Lower lobe of right lung (tissue), 2 donors: Measurements from ENCODE around the gene SLC12A9. TPM values are rescaled to one million over a fixed set of nuclear protein-coding genes. Genes with fewer than 3 reads are reported as not detected.
A peak's percentile ranks its signal among the peaks of the same experiment; 100 is the strongest.

Experiments used
- ATAC-seq, 2 donors: fragments of 200-7000 bp; cut with Tn5 transposase; one replicate each; pipeline ENCODE4 v1.9.1; 2020 to 2022; ENCODE audit warnings: mild to moderate bottlenecking in 2 of 2, moderate library complexity in 2 of 2
- DNase-seq: peaks from one replicate; pipeline ENCODE4 v3.0.0-alpha.2; 2020
- H3K27ac ChIP-seq: fragments of 200-600 bp; one replicate; pipeline ENCODE4 v1.8.0; 2022
- H3K27me3 ChIP-seq: fragments of 200-600 bp; one replicate; pipeline ENCODE4 v1.8.0; 2022; ENCODE audit warnings: low read depth
- H3K36me3 ChIP-seq: fragments of 200-600 bp; one replicate; pipeline ENCODE4 v1.8.0; 2022; ENCODE audit warnings: mild to moderate bottlenecking
- H3K4me1 ChIP-seq: fragments of 200-600 bp; one replicate; pipeline ENCODE4 v1.8.0; 2022
- H3K4me3 ChIP-seq: fragments of 200-600 bp; one replicate; pipeline ENCODE4 v1.8.0; 2022; ENCODE audit warnings: mild to moderate bottlenecking
- H3K9me3 ChIP-seq: fragments of 200-600 bp; one replicate; pipeline ENCODE4 v1.8.0; 2022
- intact Hi-C: fragments of 100-400 bp; cut with DNase I; formaldehyde crosslinking; loops from one replicate; pipeline ENCODE4 v1.11.0; 2022
- total RNA-seq: library from RNA; stranded (reverse); fragmentation: NEBNext Ultra II Directional; extraction: Animal tissue kit (Norgen Biotek cat#: 25700); gene quantifications from one replicate; pipeline ENCODE4 v1.2.1, GENCODE V29; 2021
- TF ChIP-seq, protein P1 (sequence below): fragments of 200-600 bp; IDR thresholded peaks from one replicate; pipeline ENCODE4 v1.8.0; 2022; ENCODE audit warnings: antibody characterized with exemption, mild to moderate bottlenecking
- donor health status: DM: no; HTN: yes; CAD: no; lungs with severe emphysema.

SLC12A9 gene
- total RNA-seq, 1 donor from 2014 or later: 43.6 TPM

DNA sequence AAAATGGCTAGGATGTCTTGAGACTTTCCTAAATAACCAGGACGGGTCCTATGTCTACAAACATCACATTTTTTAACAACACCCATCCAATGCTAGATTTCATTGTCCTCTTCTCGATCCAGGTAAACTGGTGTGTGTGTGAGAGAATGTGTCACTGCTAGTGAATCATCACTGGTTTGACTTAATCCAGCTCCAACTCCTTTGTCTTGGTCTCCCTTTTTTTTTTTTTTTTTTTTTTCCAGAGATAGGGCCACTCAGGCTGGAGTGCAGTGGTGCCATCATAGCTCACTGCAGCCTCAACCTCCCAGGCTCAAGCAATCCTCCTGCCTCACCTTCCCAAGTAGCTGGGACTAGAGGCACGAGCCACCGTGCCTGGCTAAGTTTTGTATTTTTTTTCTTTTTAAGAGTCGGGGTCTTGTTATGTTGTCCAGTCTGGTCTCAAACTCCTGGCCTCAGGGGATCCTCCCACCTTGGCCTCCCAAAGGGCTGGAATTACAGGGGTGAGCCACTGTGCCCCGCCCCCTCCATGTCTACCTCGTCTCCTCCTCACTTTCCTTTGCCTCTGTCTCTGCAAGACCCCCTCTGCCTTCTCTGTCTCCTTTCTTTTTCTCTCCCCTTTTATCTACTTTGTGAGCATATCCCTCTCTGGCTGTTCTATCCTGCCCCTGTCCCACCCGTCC lies 39.2 kb downstream of the SLC12A9 start:
- H3K27ac ChIP-seq: no peak overlapping the region
- H3K4me3 ChIP-seq: no peak overlapping the region

DNA sequence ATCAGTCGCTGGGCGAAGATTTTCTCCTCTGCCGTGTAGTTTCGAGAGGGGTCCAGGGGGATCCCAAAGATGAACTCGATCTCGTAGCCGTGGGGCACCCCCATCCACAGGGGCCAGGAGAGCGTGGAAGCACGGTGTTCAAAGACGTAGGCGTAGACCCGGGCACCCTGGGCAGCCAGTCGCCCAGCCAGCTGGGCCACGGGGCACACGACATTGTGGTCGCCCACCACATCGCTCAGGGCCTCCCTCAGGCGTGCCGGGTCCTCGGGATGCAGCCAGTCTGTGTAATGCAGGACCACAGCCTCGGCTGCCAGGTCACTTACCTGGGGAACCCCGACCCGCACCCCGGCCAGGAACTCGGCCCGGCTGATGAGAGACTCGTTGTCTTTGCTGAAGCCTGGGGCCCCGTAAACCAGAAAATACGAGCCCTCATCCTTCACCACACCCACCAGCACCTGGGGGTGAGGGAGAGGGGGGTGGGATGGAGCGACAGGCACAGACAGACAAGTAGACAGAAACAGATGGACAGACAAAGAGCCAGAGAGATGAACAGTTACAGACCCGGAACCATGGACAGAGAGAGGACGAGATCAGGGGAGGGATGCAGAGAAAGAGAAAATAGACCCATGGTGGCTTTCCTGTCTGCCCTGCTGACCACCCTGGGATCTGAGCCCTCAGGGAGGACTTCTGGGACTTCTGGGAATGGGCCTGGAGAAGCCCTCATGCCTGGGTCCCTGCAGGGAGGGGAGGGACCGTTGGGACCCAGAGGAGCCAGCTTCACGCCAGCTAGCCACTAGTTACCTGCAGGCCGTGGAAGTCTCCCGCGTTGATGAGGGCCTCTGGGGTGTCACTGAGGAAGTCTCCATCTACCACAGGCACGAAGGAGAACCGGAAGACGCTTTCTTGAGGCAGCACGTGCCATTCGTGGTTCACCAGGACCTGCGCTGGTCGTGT lies 40.1 kb downstream of the SLC12A9 start:
- Histone ChIP-seq H3K4me3 (no peak overlapping the region), H3K4me1 (peaks cover 51% of the 10 kb centered on the region), H3K9me3 (no peaks in the 10 kb centered on the region), H3K27me3 (peaks cover 42% of the 10 kb centered on the region), H3K36me3 (peaks cover 11% of the 10 kb centered on the region), H3K27ac (no peak overlapping the region)
- DNase-seq: no peak
- TF ChIP-seq, protein P1, sequence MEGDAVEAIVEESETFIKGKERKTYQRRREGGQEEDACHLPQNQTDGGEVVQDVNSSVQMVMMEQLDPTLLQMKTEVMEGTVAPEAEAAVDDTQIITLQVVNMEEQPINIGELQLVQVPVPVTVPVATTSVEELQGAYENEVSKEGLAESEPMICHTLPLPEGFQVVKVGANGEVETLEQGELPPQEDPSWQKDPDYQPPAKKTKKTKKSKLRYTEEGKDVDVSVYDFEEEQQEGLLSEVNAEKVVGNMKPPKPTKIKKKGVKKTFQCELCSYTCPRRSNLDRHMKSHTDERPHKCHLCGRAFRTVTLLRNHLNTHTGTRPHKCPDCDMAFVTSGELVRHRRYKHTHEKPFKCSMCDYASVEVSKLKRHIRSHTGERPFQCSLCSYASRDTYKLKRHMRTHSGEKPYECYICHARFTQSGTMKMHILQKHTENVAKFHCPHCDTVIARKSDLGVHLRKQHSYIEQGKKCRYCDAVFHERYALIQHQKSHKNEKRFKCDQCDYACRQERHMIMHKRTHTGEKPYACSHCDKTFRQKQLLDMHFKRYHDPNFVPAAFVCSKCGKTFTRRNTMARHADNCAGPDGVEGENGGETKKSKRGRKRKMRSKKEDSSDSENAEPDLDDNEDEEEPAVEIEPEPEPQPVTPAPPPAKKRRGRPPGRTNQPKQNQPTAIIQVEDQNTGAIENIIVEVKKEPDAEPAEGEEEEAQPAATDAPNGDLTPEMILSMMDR: no peak
- ATAC-seq: no peak
- intact Hi-C loops: no loop called here

More for the DNA sequence above, 39.2 kb downstream of the SLC12A9 start:
- Histone ChIP-seq H3K27me3 (peaks cover 35% of the 10 kb centered on the region), H3K4me1 (peaks cover 60% of the 10 kb centered on the region), H3K9me3 (no peaks in the 10 kb centered on the region), H3K36me3 (peaks cover 20% of the 10 kb centered on the region)
- TF ChIP-seq, protein P1: no peak
- intact Hi-C loops: no loop called here
- DNase-seq (no peak), ATAC-seq (no peak)

DNA sequence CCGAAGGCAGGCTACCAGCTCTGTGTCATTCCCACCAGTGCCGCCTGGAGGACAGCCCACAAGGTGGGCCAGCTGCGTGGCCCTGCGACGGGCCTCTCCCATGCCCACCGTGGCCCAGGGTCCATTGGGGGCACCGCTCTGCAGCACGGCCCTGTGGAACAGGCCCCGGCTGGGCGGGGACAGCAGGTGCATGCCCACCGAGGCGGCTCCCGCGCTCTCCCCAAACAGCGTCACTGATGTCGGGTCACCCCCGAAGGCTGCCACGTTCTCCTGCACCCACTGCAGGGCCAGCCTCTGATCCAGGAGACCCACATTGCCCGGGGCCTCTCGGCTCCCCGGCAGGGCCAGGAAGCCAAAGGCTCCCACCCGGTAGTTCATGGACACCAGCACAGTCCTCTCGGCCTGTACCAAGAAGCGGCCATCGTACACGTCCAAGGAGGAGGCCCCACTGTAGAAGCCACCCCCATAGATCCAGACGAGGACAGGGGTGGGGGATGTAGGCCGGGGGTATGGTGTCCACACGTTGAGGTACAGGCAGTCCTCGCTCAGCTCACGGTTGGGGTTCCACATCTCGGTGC lies 40.9 kb downstream of the SLC12A9 start:
- Histone ChIP-seq H3K9me3 (no peaks in the 10 kb centered on the region), H3K27me3 (peaks cover 49% of the 10 kb centered on the region), H3K4me3 (no peak overlapping the region), H3K27ac (no peak overlapping the region), H3K4me1 (peaks cover 43% of the 10 kb centered on the region), H3K36me3 (peaks cover 3% of the 10 kb centered on the region)
- no peak for ATAC-seq
- TF ChIP-seq, protein P1: no peak
- no peak for DNase-seq
- intact Hi-C loops: no loop called here

DNA sequence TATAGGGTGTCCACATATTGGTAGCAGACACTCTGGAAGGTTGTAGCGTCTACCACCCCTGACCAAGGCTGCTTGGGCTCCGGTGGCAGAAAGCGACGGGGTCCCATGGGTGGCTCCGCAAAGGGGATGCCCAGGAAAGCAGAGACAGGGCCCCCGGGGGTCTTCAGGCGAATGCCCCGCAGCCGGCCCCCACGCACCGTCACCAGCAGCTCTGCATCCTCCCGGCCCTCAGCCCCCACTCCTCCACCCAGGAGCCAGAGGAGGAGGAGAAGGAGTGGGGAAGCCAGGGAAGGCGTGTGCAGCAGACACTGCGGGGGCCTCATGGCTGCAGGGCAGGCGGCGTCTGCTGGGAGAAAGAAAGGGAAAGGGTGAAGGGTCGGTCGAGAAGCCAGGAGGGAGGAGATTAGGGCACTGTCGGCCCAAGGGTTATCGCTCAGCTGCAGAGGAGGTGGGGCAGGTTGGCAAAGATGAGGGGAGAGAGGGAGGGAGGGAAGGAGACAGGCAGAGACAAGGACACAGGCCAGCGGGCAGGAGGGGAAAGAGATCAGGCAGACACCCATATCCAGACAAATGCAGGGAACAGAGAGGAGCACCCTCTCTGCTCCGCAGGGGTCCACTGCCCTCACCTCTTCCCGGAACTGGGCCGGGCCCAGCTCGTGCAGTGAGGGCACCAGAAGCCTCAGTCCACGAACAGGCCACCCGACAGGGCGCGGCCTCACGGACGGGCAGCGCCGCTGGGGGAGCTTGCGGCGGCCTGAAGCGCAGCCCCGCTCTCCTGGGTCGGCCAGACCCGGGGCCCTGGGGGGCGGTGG lies 41.6 kb downstream of the SLC12A9 start:
- no peaks in the 10 kb centered on the region for H3K36me3 ChIP-seq
- no peaks in the 10 kb centered on the region for H3K9me3 ChIP-seq
- intact Hi-C loops: no loop called here
- ATAC-seq (no peak), DNase-seq (no peak)
- TF ChIP-seq, protein P1: no peak
- H3K27ac ChIP-seq: no peak overlapping the region
- H3K4me3 ChIP-seq: peak overlapping the region; percentile 58
- H3K27me3 ChIP-seq: peaks cover 55% of the 10 kb centered on the region
- peaks cover 36% of the 10 kb centered on the region for H3K4me1 ChIP-seq
